K562 (cell line): ENCODE results near the gene CPLX1. TPM values are rescaled to one million over a fixed set of nuclear protein-coding genes. Genes with fewer than 3 reads are reported as not detected.
A peak's percentile ranks its signal among the peaks of the same experiment; 100 is the strongest.
"Not testable (repeated sequence)": the region's sequence is repeated elsewhere in the genome, so short reads cannot be mapped to it uniquely, and the experiment has no call there.

Source experiments
- ATAC-seq: fragments of 200-7000 bp; cut with Tn5 transposase; 3 replicates; pipeline ENCODE4 v1.9.1; 2020; ENCODE audit warnings: moderate library complexity
- BruUV-seq: library from RNA; stranded (reverse); fragments of 400-500 nt; replicated peaks from 2 replicates; lab custom pipeline; 2021; lab: Mats Ljungman, UMichigan
- CTCF ChIA-PET: fragments of 300-600 bp; formaldehyde crosslinking; extraction: SDS; loops from one replicate; lab custom pipeline; 2021; ENCODE audit warnings: low intra/inter-chr PET ratio; lab: Yijun Ruan, JAX
- POLR2A ChIA-PET: fragments of 300-600, 350-650 bp; sonication (Branson Sonifier 250); formaldehyde crosslinking; extraction: SDS; loops from one replicate; lab custom pipeline; 2021; ENCODE audit warnings: antibody characterized with exemption, inconsistent platforms; lab: Yijun Ruan, JAX
- DNase-seq, 4 experiments: peaks; one replicate each; pipeline versions ENCODE4 v3.0.0 to v3.0.0-alpha.2; 2011 to 2018; ENCODE audit warnings: low spot score in 3 of 4, mixed read lengths in 3 of 4; ENCODE audit errors: extremely low read depth in 1 of 4
- FAIRE-seq: peaks from 2 replicates; lab custom pipeline; 2011; peaks lifted over from hg19 to GRCh38; lab: Jason Lieb, UNC
- H2AFZ ChIP-seq: 2 replicates; pipeline ENCODE4 v1.6.0; 2011; ENCODE audit warnings: low read depth, low read length, control low read depth, inconsistent platforms
- H3K27ac ChIP-seq: fragments of 200-600 bp; 3 replicates; pipeline ENCODE4 v1.8.0; 2011; ENCODE audit warnings: low read depth, mild to moderate bottlenecking, control low read depth, inconsistent platforms, low read length, moderate library complexity, mixed read lengths; ENCODE audit errors: extremely low read depth
- H3K27me3 ChIP-seq, 2 experiments: fragments of 300-600 bp in 1 of 2; 2 replicates in 1 of 2; 3 replicates in 1 of 2; pipeline versions ENCODE4 v1.6.0 to v1.8.0; 2011; ENCODE audit warnings: inconsistent platforms in 2 of 2, low read length in 2 of 2, mild to moderate bottlenecking in 1 of 2, mixed read lengths in 1 of 2, moderate library complexity in 1 of 2; ENCODE audit not compliant: control insufficient read depth in 2 of 2, insufficient read depth in 2 of 2
- H3K36me3 ChIP-seq: fragments of 300-600 bp; 3 replicates; pipeline ENCODE4 v1.8.0; 2011; ENCODE audit warnings: mild to moderate bottlenecking, low read length, inconsistent platforms; ENCODE audit not compliant: control insufficient read depth, insufficient read depth
- H3K4me1 ChIP-seq, 2 experiments: fragments of 200-600 bp in 1 of 2; replicated peaks in 1 of 2; 2 replicates in 1 of 2; 3 replicates in 1 of 2; pipeline versions ENCODE4 v1.5.1 to v1.8.0; 2011; ENCODE audit warnings: inconsistent platforms in 2 of 2, low read length in 2 of 2, mild to moderate bottlenecking in 1 of 2, mixed read lengths in 1 of 2, moderate library complexity in 1 of 2; ENCODE audit not compliant: control insufficient read depth in 2 of 2, insufficient read depth in 2 of 2
- H3K4me2 ChIP-seq: 2 replicates; pipeline ENCODE4 v1.6.1; 2011; ENCODE audit warnings: low read length, control low read depth, inconsistent platforms, mixed read lengths; ENCODE audit not compliant: insufficient read depth
- H3K4me3 ChIP-seq: fragments of 200-600 bp; sonication (generic), shearing (Covaris generic); 2 replicates; pipeline ENCODE4 v1.5.1; 2016; ENCODE audit warnings: control low read depth, inconsistent platforms
- H3K79me2 ChIP-seq: fragments of 200-600 bp; 3 replicates; pipeline ENCODE4 v1.8.0; 2011; ENCODE audit warnings: low read length, inconsistent platforms; ENCODE audit not compliant: control insufficient read depth, insufficient read depth
- H3K9ac ChIP-seq, 2 experiments: 2 replicates each; pipeline versions ENCODE4 v1.6.0 to v1.6.1; 2011; ENCODE audit warnings: low read depth in 2 of 2, low read length in 2 of 2, control low read depth in 1 of 2, inconsistent platforms in 1 of 2, mild to moderate bottlenecking in 1 of 2, mixed read lengths in 1 of 2; ENCODE audit not compliant: insufficient read depth in 1 of 2
- H3K9me1 ChIP-seq: one replicate; pipeline ENCODE4 v1.6.0; 2011; ENCODE audit warnings: inconsistent platforms, mild to moderate bottlenecking, low read length, moderate library complexity; ENCODE audit not compliant: control insufficient read depth, insufficient read depth
- H3K9me3 ChIP-seq: replicated peaks from 2 replicates; pipeline ENCODE4 v1.5.1; 2011; ENCODE audit warnings: low read depth, low read length, inconsistent platforms; ENCODE audit not compliant: control insufficient read depth, insufficient read depth
- H4K20me1 ChIP-seq: replicated peaks from 2 replicates; pipeline ENCODE4 v1.6.1; 2011; ENCODE audit warnings: low read length, inconsistent platforms, mixed read lengths; ENCODE audit not compliant: control insufficient read depth, insufficient read depth
- POLR2G ChIP-seq: fragments of 200-400 bp; formaldehyde crosslinking; IDR thresholded peaks from 2 replicates; pipeline ENCODE4 v1.6.1; 2017; ENCODE audit warnings: low read depth, mild to moderate bottlenecking, antibody characterized with exemption, low read length, moderate library complexity
- RBM22 ChIP-seq: fragments of 200-400 bp; formaldehyde crosslinking; IDR thresholded peaks from 2 replicates; pipeline ENCODE4 v1.6.1; 2018; ENCODE audit warnings: low read length, low read depth; ENCODE audit not compliant: poor library complexity, severe bottlenecking
- ZNF75A ChIP-seq: fragments of 450-650 bp; formaldehyde crosslinking; IDR thresholded peaks from 2 replicates; pipeline ENCODE4 v1.4.0; 2020; ENCODE audit warnings: mild to moderate bottlenecking
- WGBS: fragments of 100-300 bp; shearing (Covaris generic); methylation state at CpG from one replicate; pipeline ENCODE4 v1.1.6; 2016; ENCODE audit warnings: low coverage, mixed read lengths; ENCODE audit not compliant: insufficient coverage; ENCODE audit errors: missing lambda C conversion rate; 5-methylcytosine and 5-hydroxymethylcytosine counted together
- in situ Hi-C: fragments of 300-500 bp; cut with MboI; formaldehyde crosslinking; loops from 4 replicates; pipeline ENCODE4 v1.15.0; 2018; ENCODE audit warnings: inconsistent platforms, mixed read lengths
- intact Hi-C: fragments of 100-400 bp; cut with micrococcal nuclease; formaldehyde crosslinking; loops from 2 replicates; pipeline ENCODE4 v1.14.2; 2022
- polyA plus RNA-seq, 8 experiments: library from polyadenylated mRNA; depleted of rRNA in 4 of 8; stranded (reverse) in 5 of 8; unstranded in 3 of 8; fragments of >200 nt; fragmentation: Nextera tagmentation in 2 of 8; fragmentation: Illumina TruSeq in 1 of 8; extraction: Ambion mirVana in 2 of 8; extraction: Trizol in 1 of 8; gene quantifications; 2 replicates each; pipeline versions ENCODE4 v1.2.1 to v1.2.3, GENCODE V29; 2011 to 2014; ENCODE audit warnings: inconsistent platforms in 1 of 8, missing spikeins in 1 of 8
- total RNA-seq, 7 experiments: library from RNA; depleted of rRNA in 6 of 7; stranded (reverse); fragments of >200 nt in 6 of 7; fragmentation: Illumina TruSeq in 2 of 7; extraction: Trizol in 2 of 7; gene quantifications; 2 replicates each; pipeline versions ENCODE4 v1.2.1 to v1.2.3, GENCODE V29; 2011 to 2021; ENCODE audit warnings: low replicate concordance in 1 of 7
- TF ChIP-seq, protein P1 (sequence below): fragments of 250-450 bp; sonication (Bioruptor Pico); IDR thresholded peaks from 2 replicates; pipeline ENCODE4 v1.8.0; 2022; ENCODE audit warnings: inconsistent platforms, mild to moderate bottlenecking, moderate library complexity, borderline replicate concordance

Gene CPLX1
- total and polyA plus RNA-seq, 9 of the 15 experiments (the other 6 are each of a cell fraction or from before 2014, with no cell fraction given) = 0.03 to 3.3 (median 0.17) TPM; not detected in 2

DNA sequence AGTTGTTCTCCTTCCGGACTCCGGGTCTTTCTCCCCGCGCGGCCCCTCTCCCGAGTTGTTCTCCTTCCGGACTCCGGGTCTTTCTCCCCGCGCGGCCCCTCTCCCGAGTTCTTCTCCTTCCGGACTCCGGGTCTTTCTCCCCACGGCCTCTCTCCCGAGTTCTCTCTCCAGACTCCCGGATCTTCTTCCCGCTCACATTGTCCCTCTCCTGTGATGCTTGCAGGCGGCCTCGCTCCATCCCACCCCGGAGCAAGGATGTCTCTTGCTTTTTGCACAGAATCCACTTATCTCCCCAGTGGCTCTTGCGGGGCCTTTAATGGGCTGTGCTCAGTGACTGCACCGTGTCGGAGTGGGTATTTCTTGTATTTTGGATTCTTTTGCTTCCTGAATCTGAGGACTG, 66.1 kb downstream of the CPLX1 start:
- ATAC-seq, H3K27ac ChIP-seq, H3K27me3 ChIP-seq, H3K4me2 ChIP-seq, BruUV-seq, H3K4me1 ChIP-seq, H4K20me1 ChIP-seq, FAIRE-seq, H3K79me2 ChIP-seq, H3K9me1 ChIP-seq, H3K4me3 ChIP-seq, POLR2A ChIA-PET, CTCF ChIA-PET, in situ Hi-C loops, H2AFZ ChIP-seq, DNase-seq, H3K9ac ChIP-seq: not testable (repeated sequence)
- Histone ChIP-seq H3K36me3 (peaks cover 70% of the 10 kb centered on the region; the same call in 2 of the 3 replicates), H3K9me3 (peaks cover 14% of the 10 kb centered on the region)
- WGBS = 85% methylated on average over 9 of the region's 24 CpGs
- intact Hi-C loops = loop anchor here (10.0 kb wide), 1 partner anchor 225 kb away; the partner anchor contains the start of gene IDUA
- TF ChIP-seq ZNF75A (CRISPR knock-in tag) = peak; percentile 72; the same call in 1 of the 2 replicates

GRCh38 chr4:757111-757510, 68.8 kb downstream of the CPLX1 start:
- Histone ChIP-seq H3K79me2 (no peaks in the 10 kb centered on the region; the same call in 2 of the 3 replicates), H2AFZ (no peak overlapping the region), H3K4me2 (no peak overlapping the region), H3K4me1 (peaks cover 0 to 3% of the 10 kb centered on the region in 2 experiments; a peak in 1 of 5 replicates), H3K27me3 (no peaks in the 10 kb centered on the region), H3K27ac (no peak overlapping the region), H3K9me3 (peaks cover 8% of the 10 kb centered on the region), H4K20me1 (no peaks in the 10 kb centered on the region), H3K4me3 (no peak overlapping the region), H3K9me1 (no peaks in the 10 kb centered on the region), H3K9ac (no peak overlapping the region), H3K36me3 (peaks cover 62% of the 10 kb centered on the region; the same call in 2 of the 3 replicates)
- in situ Hi-C loops = no loop called here
- no TSS peak for BruUV-seq
- TF ChIP-seq, protein P1, sequence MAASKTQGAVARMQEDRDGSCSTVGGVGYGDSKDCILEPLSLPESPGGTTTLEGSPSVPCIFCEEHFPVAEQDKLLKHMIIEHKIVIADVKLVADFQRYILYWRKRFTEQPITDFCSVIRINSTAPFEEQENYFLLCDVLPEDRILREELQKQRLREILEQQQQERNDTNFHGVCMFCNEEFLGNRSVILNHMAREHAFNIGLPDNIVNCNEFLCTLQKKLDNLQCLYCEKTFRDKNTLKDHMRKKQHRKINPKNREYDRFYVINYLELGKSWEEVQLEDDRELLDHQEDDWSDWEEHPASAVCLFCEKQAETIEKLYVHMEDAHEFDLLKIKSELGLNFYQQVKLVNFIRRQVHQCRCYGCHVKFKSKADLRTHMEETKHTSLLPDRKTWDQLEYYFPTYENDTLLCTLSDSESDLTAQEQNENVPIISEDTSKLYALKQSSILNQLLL (CRISPR knock-in tag) = no peak
- TF ChIP-seq POLR2G = peak; percentile 70
- TF ChIP-seq RBM22 = peak; percentile 56
- 96% methylated on average over 18 of the region's 20 CpGs for WGBS
- intact Hi-C loops = no loop called here
- DNase-seq (no peak), ATAC-seq (no peak), FAIRE-seq (no peak)
- CTCF ChIA-PET = no interaction called here
- POLR2A ChIA-PET = interaction anchor here (0.6 kb wide), 2 partner anchors 70 to 573 kb away, joined by 3 to 4 read pairs; no protein-coding TSS in a partner anchor
